Activated CD4-positive, alpha-beta T cell treated with anti-CD3 and anti-CD28 coated beads, Interleukin-2, amount 50 U/mL, for 48 hours (primary cell): ENCODE measurements around the gene EXOC4.

Source experiments
- DNase-seq, 2 experiments: peaks; one replicate each; pipeline ENCODE4 v3.0.0-alpha.2; 2020

EXOC4 gene

DNA sequence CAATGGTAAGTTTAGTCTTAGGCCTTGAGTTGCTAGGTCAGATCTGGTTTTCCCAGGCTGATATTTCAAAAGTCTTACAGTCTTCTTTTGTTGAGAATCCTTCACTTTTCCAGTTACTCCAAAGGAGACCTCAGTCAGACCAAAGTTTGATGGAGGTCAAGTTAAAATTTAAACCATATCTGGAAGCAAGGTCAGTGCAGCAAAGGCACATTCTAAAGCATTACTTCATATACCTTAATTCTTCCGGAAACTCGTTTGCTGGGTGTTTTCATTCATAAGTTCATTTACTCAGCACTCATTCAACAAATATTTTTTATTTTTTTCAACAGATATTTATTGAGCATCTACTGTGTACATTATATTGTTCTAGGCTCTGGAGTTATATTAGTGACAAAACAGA lies 471.3 kb downstream of the EXOC4 start:
- no peak for DNase-seq

DNA sequence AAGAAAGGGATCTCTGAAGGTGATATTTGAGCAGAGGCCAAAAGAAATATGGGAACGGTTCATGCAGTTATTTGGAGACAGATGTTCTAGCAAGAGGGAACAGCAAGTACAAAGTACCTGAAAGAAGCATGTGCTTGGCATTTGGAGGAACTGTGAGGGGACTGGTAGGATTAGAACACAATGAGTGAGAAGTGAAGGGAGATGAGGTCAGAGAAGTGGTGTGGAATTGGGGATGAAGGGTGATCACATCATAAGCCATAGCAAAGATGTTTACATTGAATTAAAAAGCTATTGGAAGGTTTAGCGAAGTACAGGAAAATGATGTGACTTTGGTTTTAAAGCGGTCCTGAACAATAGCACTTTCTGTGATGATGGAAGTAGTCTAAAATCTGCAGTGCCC lies 471.8 kb downstream of the EXOC4 start:
- no peak for DNase-seq

DNA sequence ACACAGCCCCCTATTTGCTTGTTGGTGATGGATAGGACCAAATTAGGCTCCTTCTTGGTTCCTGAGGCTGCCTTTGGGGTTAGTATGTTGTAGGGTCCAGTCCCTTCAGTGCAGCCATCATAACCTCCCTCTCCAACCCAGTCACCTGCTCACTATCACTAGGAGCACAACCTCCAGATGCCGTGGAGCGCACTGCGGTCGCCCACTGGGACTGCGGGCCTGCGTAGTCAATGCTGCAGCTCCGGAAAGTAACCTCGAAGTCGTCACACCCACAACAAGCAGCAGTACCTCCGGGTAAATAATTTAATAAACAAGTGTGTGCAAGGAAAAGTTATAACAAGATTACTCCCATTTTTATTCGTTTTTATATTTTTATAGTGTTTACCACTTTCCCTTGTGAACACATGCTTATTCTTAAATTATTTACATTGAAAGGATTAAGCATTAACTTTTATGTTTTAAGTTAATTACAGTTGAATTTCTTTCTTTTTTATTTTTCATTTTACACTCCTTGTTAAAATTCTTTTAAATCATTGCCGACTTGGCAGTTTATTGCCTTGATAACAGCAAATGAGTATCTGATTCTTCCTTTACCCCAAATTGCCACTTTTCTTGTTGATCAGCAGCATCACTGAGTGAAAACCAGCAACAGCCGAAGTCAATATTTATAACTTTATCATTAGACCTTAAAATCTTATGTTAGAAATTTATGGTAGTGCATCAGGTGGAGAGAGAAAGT lies 474.8 kb downstream of the EXOC4 start:
- DNase-seq = no peak

DNA sequence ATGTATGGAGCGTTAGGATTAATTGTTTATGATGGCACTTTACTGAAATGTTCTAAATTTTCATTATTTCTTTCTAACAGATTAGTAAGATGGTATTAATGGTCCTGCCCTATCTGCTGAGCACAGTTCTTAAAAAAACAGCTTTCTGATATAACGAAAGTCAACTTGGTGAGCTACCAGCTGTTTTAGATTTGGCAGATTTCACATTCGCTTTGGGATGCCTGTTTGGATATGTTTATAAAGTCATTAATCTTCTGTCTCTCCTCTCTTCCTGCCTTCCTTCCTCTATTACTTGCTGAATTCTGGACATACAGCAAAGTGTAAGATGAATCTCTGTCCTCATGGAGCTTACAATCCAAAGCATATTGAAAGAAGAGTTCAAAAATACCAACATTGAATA lies 477.5 kb downstream of the EXOC4 start:
- no peak for DNase-seq

DNA sequence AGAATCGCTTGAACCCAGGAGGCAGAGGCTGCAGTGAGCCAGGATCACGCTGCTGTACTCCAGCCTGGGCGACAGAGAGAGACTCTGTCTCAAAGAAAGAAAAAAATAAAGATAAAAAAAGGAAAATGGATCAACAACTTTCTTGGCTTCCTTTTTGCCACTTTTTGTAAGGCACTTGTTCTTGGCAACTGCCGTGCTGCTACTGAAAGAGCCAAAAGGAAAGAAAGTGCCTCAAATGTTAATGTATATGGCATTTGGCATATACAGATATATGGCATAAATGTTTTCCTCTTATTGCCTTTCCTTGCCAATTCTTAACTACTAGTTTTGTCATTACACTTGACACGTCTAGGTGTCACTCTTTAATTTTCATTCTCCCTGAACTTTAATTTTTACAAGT lies 480.5 kb downstream of the EXOC4 start:
- DNase-seq = no peak

DNA sequence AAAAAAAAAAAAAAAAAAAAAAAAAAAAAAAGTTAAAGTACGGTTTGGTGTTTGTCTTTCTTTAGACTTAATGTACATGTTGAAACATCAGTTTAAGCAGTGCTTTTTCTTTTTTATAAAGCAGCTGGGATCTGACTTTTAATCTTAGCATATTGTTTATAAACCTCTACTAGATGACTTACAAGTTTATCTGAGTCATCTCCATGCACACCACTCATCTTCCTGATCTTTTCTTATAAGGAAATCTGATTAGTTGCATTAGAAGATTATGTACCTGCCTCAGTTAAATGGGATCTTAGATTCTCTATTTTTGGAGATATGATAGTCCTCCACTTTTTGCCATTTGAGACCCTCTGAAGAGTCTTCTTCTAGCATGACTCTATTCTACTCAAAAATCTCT lies 482.3 kb downstream of the EXOC4 start:
- no peak for DNase-seq

DNA sequence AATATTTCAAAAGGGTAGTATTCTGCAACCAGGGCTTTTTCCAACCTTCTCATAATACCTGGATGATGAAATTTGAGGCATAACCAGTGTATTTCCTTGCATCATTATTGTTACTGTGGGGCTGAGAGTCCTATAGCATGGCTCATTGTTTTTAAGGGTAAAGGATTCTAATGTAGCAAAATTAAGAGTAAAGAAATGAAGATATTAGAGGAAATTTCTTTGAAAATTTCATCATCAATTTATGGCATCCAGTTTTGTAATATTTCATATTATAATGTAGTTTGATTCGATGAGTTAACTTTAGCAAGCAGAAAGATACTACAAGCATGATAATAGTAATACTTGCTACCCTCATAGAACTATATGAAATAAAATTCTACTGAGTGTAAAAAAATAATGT lies 486.9 kb downstream of the EXOC4 start:
- no peak for DNase-seq

DNA sequence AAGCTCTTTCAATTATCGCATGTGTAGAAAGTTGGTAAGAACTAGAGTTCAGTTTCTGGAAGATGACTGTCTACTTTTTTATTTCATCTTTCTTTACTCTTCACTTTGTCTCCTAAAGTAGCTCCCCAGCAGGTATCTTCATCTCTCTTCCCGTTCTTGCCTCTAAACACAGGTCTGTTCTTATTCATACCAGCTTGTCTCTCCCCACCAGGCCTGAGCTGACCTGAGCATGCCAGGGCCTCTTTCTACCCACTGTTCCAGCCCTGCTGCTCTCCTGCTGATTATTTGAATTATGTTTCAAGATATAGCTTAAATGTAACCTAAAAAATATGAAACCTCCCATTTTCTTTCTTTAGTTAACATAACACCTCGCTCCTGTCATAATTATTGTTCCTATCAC lies 488.2 kb downstream of the EXOC4 start:
- no peak for DNase-seq

DNA sequence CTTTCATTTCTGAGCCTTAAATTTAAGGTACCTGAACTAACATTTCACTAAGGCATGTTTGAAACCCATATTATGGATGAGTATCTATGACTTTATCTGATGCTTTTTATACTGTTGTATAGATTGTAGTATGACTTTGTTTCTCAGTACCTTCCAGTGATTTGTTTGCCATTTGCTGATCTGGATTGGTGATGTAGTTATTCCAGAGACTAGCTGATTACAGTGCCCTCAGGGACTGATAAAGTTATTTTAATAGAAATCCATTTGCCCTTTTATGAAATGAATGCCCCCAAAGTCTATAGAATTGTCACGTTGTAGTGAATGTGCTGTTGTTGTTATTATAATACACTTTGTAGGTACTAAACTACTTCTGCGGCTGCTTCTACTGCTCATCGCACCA lies 488.8 kb downstream of the EXOC4 start:
- no peak for DNase-seq

DNA sequence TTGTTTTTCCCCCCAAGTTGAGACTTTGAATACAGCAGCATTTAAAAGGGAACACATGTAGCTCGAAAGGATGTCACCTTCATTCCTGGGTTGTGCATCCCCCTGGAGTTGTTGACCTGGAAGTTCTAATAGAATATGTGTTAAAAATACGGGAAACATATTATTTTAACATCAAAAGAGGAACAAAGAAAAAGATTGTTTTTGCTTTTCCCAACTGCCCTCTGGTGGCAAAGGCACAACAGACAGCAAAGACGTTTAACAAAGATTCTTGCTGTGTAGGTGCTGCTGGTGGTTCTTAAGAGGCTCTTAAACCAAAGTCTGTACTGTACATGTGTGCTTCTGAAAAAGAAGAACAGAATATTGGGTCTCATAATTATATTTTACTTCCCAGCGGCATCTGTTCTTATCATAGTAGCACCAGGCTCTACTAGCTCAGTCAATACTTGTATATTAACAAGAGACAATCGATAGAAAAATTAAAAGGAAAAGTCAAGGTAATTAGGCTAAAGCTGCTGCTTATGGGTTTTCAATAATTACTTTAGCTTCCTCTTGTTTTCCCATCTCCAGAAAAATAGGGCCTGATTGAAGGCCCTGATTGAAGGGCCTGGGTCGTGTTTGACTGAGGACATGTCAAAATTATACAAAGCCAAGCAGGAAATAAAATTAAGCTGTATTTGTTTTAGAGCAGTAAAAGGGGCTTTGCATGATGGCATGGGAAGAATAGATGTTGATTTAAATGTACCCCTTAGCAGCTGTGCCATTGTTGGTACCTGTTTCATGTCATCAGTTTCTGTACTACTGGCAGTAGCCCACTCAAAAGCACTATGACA lies 490.0 kb downstream of the EXOC4 start:
- DNase-seq = no peak

DNA sequence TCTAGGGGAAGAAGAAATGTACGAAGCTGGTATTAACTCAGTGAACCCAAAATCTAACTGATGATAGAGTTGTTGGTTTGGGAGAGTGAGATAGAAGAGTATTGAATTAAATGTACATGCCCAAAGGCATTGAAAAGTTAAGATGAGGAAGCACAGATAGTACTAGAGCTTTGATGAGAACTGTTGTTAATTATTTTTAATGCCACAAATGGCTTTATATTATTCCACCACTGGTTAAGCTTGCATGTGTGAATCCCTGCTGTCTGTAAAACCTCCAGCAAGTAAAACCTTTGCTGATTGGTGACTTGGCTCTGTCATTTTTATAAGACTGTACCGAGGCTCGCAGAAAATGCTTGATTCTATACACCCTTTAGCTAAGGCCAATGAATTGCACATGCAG lies 491.6 kb downstream of the EXOC4 start:
- no peak for DNase-seq

DNA sequence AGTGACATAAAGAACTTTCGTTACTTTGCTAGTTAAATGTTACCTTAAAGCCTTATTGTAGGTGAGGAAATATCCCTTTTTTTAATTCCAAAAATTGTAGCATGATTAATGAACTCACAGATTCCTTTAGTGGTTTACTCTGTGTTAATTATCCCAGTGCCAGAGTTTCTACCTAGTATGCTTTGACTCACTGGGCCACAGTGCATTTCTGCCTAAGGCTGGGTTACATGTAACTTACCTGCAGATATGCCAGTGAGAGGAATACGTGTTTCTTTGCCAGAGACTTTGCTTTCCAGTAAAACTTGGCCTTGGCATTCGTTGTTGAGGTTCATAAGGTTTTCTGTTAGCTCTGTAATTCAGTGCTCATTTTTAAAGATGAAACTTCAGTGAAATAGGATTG lies 493.4 kb downstream of the EXOC4 start:
- no peak for DNase-seq

DNA sequence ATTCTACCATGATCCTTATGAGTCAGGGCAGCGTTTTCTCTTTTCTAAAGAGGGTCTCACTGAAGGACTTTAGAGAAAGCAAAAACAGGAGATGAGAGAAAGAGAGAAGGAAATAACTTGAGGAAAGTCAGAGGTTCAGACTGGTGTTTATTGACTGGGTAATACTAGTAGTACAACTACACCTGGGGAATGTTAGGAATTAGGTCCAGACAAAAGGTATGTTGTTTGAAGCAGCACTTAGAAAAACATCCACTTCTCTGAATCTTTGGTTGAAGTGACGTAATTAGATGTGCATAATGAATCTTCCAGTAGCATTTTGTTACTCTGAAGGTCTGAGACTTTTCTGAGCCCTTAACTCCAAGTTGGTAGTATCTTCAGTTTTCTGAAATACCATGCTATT lies 494.0 kb downstream of the EXOC4 start:
- DNase-seq = no peak

DNA sequence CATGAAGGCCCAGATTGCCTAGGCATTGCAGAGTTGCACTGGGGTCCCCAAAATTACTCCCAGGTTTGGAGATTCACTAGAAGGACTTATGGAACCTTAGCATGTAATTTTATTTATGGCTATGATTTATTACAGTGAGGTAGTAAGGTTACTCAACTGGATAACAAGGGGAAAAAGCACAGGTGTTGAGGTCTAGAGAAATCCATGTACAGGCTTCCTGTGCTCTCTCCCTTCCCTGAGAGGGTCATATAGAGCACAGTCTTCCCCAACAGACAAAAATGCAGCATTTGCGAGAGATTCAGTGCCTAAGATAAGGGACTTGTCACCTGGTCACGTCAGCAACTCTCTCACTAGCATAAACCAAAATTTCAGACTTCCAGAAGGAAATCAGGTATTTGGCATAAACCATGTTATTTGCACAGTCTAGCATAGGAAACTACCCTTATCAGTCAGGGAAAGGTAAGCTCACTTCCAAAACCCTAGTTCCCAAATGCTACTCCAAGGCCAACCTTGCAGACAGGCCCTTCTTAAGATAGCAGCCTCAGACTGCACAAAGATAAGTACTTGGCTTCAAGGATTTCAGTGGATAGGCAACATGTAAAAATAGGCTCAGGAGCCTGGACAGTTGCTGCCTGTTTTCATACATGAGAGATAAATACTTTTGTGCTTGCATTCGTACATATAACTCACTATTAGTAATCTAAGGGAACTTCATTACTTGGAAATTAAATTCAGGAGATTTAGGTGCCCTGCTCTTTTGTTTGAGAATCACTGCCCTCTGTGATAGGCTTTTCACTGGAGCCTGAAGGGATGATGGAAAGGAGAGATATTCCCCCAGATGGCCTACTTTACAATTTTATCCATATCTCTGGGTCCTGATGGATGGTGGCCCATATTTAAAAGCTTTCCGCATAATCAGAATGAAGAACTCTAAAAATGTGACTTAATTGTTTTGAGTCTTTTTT lies 495.8 kb downstream of the EXOC4 start:
- no peak for DNase-seq

DNA sequence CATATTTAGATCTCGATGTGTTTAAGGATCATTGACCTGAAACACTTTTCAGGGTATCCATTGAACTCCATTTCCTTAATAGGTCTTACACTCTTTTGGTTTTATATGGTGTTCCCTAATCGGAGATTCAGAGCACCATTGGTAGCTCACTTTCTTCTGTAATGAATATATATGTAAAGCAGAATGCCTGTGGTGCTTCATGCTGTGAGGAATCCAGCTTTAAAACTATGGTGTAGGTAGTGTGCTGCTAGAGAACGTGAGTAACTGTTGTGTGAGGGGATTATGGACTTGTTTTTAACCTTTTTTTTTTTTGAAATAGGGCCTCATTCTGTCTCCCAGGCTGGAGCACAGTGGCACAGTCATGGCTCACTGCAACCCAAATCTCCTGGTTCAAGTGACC lies 497.4 kb downstream of the EXOC4 start:
- no peak for DNase-seq

DNA sequence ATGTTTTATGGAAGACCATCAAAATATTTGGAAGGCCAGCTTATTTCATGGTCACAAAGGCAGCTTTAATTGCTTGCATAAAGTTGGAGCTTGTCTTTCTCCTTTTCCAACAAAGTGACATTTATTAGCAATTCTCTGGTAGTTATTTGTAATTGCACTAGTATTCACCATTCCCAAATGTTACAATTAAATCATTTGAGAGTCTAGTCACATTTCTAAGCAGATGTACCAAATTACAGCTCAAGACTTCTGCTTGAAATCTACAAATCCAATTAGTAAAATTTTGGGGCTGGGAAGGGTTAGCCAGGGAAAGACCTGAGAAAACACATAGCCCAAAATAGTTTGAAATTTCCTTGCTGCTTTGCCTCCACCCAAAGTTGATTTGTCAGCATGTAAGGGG lies 498.2 kb downstream of the EXOC4 start:
- no peak for DNase-seq

DNA sequence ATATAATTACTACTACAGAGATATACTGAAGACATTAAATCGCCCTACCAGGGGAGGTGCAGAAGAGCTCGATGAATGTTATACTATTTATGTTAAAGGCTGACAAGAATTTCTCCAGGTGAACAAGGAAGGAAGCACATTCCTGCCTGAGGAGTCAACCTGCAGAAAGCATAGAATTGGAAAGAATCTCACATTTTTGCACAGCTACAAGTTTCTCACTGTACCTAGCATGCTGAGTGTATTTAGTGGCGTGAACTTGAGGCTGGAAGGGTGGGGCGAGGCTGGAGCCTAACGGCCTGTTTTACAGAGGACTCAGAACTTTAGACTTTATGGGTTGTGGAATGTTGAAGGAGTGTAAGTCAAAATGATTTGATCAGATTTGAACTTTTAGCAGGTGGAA lies 500.6 kb downstream of the EXOC4 start:
- no peak for DNase-seq

DNA sequence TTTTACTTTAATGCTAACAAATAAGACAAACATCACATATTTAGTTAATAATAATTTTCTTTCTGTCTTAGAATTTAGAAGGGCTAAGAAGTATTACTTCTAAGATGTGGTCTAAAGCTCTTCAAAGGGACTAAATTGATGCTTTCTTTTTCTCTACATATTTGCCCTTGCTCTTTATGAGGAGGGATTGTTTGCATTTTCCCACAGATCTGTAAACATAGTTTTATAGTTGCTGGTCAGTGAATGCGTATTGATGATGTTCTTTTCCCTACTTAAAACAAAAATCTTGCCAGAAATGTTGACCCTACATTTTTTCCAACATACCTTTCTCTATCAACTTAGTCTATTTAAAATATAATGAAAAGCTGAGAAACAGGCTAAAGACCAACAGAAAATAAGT lies 501.8 kb downstream of the EXOC4 start:
- no peak for DNase-seq

DNA sequence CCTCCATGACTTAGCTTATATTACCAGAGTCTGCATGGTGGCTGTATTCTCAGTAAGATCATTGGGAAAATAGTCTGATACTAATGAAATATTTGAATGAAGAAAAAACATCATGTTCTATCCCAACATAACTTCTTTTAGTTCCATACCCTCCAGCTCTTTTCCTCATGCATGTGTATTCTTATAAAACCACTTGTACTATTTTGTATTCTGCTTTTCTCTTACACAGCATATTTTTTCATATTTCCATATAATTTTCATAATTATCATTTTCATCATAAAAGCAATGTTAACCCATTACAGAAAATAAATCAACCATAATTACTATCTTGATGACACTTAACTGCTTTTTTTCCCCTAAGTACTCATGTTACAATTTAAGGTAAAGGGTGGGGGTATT lies 503.0 kb downstream of the EXOC4 start:
- DNase-seq = no peak

DNA sequence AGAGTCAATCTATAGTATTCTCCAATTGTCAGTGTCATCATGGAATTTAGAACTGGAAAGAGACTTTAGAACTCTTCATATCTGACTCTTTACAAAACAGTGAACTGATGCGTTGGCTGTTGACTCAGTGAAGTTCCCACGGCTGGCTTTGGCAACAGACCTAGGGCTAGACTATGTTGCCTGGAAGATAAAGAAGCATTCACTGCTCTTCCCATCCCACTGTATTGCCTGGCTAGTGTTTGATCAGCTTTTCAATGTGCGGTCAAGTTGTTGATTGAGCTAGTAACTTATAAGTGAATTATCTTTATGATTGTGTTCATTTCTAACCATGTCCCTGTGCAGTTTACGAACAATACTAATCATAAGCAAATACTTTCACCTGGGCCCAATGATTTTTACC lies 508.6 kb downstream of the EXOC4 start:
- no peak for DNase-seq

DNA sequence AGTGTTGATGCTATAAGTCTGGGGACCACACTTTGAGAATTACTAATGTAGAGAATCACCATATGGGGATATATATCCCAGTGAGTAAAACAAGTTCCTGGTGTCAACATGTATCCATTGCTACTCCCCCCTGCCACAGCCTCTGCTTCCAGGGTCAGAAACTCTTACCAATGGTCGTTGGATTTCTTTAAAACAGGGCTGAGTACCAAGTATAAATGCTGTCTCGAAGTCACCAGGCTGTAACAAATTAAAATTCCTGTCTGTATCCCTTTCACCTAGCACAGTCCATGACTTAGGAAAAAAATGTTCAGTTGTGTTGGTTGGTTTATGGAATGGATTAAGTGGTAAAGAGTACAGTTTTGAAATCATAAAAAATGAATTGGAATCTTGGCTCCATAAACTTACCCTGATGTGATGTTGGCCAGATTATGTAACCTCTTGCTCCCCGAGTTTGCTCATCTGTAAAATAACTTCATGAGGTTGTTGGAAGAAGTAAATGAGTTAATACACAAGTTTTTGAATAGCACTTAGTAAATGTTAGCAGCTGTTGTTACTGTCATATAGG lies 510.3 kb downstream of the EXOC4 start:
- no peak for DNase-seq

DNA sequence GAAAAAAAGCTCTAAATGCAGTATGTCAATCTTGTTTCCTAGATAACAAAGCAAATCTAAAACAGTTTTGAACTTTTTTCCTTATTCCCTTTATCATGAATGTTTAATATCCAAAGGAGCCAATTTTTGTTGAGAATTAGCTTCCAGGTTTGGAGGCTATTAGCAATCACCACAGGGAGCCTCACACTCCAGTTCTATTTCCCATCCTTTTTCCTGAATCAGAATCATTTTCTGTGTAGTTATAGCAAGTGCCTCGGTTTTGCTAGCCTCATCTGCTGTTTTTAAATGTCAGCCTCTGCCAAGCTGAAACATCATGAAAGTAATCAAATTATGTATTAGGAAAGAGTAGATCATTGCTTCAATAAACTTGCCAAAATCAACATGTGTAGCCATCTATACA lies 516.8 kb downstream of the EXOC4 start:
- DNase-seq = no peak

DNA sequence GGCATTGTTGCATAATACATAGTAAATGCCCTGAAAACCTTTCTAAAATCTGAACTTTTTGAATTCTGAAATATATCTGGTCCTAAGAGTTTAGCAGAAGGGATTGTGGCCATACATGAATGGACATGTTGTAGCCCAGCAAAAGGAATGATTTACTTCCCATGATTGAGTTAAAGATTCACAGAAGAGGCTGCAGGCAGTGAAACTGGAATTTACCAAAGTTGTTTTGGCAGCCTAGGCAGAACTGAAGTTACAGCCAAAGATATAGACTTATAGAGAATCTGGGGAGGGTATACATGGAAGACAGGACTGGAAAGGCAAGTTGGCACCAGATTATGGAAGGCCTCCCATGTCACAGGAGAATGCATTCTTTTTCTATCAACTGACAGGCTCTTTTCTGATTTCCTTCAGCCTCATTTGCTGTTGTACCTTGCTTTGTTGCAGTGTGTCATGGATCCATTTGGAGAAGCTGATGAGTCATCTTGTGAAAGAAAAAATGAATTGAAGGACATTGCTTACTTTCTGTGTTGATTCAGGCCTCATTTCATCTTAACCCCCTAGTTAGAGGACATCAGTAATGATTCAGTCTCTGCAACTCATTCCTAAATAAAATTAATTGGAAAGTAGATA lies 518.1 kb downstream of the EXOC4 start:
- no peak for DNase-seq
